GM18517 (cell line): ENCODE measurements around the gene MEGF9.
A peak's percentile ranks its signal among the peaks of the same experiment; 100 is the strongest.

ENCODE experiments used
- ATAC-seq: cut with Tn5 transposase; IDR thresholded peaks from one replicate; pipeline ENCODE4 v1.9.1; 2021; ENCODE audit warnings: mild to moderate bottlenecking, moderate library complexity; ENCODE audit not compliant: unreplicated experiment

The MEGF9 gene

DNA sequence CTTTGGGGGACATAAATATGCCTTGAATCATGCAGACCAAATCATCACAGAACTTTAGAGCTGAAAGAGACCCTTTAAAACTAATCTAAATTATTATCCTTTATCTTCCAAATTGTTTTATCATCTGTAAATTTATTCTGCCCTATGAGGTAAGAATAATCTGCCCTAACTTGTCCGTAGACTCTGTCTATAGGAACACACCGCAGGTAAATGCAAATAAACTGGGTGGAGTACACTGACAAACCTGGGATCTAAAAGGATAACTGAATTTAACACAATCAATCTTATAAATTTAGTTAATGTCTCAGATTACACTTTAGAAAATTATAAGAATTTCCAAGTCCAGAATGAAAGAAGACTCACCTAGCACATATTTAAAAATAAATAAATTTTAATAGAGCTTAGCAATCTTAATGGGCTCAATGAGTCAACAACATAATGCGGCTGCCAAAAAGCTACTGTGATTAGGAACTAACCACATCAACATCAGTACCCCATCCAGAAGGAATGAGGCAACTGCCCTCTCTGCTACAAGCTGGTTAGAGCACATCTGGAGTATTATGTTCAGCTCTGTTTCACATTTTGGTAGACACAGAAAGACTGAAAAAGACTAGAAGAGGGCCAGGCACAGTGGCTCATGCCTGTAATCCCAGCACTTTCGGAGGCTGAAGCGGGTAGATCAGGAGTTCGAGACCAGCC is 5.6 kb downstream of the MEGF9 start:
- ATAC-seq = no peak

DNA sequence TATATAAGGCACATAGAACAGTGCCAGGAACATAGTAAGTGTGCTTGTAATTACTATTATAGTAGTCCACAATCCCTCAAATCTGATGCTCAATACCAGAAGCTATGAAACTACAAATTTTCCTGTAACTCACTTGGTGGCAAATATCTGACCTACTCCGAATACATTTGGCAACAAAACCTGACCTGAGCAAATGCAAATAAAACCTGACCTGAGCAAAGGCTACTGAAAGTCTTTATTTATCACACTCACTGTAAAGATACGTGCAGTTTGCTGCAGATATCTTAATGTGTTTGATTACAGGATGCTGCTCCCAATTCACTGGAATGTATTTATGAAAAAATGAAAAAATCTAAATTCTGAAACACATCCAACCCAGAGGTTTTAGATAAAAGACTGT is 7.1 kb downstream of the MEGF9 start:
- no peak for ATAC-seq

DNA sequence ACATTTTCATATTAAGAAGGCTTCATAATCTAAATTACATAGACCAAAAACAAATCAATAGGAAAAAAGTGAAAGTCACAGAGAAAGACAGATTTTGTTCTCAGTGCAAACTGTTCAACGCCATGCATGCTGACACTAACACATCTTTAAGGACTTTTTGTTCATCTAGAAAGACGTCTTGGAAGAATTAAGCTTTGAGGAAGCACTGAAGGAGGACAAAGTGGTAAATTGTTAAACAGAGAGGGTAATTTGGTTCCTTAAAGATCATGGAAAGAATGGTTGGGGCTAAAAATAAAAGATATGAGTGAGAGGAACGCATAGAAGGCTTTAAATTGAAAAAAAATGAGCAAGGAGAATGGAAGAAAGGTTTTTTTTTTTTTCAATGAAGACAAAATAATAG is 9.1 kb downstream of the MEGF9 start:
- ATAC-seq = no peak

DNA sequence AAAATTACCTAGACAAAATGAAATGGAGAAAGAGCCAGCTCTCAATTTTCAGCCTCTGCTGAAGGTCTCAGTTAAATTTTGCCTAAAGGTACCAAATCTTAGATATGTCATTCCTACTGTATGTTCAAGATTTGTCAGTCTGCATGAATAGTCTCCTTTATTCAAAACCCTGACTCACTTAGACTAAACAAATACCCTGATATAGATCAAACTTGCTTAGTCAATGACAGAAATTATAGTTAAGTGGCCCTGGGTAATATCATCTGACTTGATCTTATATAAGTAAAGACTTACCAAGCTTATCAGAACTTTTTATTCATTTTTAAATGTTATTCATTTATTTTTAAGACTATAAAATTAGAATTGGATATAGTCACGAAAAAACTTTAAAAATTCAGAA is 12.2 kb downstream of the MEGF9 start:
- ATAC-seq = no peak

DNA sequence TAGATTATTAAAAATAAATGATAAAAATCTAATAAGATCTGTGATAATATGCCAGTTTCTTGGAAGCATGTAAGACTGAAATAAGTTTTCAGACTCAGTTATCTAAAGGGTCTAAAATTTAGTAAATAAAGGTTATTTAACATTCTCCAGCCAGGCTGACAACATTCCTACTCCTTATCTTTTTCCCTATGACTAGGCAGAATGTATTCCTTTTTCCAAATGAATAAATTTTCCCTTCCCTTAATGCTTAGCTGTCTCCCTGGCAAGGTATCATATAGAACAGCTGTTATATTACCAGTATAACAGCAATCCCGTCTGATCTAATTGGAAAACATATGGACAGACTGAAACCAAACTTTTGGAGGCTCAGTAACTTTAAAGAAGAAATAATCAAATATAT is 13.0 kb downstream of the MEGF9 start:
- no peak for ATAC-seq

DNA sequence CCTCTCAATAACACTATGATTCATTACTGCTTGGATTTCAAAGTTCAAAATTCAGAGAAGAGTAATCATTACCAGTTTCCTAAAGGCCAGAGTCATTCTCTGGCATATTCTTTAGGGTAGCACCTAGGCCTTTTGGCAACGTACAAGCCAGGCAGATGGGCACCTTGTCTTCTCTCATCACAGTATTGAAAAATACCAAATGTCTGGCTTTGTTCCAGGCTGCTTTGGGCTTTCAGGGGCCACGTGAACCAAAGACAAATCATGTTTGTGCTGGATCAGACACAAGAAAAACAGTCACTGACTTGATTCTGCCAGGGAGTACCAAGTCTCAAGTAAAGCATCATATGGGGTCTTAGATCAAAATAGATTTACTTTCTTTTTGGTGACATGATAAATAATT is 15.5 kb downstream of the MEGF9 start:
- no peak for ATAC-seq

DNA sequence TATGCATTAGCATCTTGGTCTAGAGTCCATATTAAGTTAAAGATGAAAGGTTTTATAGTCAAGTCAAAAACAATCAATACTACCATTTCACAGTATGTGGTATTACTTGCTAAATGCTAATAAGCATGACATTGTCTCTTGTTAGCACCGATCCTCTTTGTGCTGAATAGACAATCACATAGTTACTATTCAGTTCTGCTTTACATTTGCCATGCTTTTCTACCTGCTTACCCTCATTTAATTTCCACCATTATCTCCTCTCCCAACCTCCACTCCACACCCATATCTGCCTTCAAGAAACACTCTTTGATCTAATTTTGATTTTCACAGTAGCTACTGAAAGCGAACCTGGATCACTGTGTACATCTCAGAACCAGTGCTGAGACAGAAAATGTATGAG is 16.8 kb downstream of the MEGF9 start:
- ATAC-seq = no peak

DNA sequence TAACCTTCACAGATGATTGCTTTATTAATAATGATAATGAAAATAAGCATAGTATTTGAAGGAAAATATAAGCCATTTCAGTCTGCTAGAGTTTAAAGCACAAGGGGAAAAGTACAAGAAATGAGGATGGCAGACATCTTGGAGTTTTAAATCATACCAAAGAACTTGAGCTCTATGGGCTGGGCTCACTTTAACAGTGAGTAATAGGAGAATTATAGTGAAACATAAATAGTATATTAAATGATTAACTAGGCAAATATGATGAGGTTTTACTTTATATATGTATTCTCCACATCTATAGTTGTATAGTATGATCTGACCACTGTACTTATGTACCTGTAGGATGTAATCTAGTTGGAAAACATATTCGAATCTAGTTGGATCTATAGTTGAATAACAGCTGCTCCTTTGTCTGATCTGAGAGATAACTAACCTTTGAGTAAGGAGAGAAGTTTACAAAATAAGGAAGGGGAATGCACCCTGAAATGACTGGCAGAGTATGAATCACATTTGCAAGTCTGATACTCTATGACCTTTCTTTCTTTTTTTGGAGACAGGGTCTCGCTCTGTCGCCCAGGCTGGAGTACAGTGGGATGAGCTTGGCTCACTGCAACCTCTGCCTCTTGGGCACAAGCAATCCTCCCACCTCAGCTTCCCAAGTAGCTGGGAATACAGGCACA is 17.6 kb downstream of the MEGF9 start:
- no peak for ATAC-seq

DNA sequence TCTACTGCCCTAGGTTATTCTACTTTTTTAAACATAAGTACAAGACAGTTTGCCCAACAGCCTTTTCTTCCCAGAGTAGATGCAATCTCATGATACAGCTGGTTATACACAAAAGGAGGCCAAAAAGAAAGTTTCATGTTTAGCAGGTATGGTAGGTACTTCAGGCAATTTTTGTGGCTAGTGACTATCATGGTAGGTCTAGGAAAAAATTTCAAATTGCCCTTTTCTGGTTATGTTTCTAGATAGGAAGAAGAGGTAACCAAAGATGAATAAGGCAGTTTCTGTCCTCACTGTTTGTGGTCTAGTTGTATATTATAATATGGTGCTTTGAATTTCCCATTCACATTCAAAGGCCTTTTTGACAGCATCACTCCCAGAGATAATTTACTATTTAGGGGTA is 19.7 kb downstream of the MEGF9 start:
- no peak for ATAC-seq

DNA sequence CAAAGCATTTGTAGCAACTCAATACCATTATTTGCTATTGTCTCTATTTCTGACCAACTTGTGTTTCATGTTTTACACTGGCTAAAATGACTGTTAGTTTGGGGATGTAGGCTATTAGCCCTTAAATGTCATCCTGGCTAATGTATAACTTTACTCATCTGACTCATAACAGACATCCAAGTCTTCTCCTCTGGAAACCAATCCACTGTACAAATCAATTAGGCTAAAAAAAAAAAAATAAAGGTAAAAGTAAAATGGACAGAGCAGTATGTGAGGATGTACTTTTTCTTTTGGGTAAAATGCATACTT is 20.6 kb downstream of the MEGF9 start:
- ATAC-seq = peak; percentile 75

DNA sequence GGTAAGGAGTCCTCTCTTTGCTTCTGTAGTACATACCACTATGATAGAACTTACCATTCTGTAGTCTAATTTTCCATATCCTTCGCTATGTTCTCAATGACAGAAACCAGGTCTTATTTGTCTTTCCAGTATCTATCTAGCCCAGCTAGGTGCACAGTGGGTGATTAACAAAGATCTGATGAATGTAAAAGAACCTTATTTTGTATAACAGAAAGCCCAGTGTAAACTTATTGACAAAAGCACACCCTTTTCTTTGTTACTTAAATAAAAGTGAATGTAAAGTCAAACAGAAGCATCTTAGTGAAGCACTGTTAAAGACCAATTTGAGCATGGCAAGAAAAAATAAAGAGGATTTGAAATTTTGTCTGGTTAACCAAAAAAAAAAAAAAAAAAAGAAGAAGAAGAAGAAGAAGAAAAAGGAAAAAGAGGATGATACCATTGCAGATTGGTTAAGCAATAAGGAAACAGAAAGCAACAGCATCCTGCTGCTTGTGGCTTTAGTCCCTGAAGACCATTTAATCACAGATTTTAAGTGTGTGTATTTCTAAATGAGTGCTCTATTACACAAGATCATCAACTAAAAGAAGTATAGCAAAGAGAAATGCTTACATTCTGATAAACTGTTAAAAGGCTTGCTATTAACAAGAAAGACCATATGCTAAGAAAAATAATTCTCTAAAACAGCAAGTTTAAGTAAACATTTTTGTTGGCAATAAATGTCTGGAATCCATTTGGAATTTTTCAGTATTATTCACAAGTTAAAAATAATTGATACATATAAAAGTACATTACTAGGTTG is 21.2 kb downstream of the MEGF9 start:
- ATAC-seq = peak; percentile 46

DNA sequence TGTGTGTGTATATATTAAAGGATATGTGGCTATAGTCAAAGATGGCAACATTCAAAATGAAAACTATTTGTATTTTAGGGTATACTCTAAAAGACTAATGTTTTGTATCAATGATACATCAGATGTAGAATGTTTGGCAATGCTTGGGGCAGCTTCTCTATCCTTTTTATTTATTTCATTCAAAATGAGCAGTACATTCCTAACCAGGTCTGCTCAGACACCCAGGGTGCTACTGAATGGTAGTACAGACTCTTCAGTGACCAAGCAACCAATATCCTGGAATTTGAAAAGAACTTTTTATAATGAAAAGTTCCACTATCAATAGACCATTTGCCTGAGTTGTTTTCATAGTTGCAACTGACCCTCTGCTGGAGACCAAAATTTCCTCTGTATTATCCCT is 23.9 kb downstream of the MEGF9 start:
- ATAC-seq = no peak

DNA sequence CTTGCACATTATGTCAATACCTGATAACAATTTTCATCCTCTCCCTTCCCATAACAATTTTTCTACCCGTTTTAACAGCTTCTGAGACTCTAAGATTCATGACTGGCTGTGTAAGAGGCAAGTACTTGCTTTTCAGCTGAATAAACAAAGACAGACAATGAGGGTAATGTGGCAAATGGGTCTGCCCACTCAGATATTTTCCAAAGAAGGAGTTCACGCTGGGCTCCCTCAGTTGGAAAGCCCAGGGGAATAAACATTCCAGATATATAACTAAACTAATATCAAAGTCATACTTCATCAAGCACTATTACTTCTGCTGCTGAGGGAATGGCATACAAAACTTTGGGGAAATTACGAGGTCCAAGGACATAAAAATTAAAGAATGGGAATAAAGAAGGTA is 24.4 kb downstream of the MEGF9 start:
- ATAC-seq = no peak

DNA sequence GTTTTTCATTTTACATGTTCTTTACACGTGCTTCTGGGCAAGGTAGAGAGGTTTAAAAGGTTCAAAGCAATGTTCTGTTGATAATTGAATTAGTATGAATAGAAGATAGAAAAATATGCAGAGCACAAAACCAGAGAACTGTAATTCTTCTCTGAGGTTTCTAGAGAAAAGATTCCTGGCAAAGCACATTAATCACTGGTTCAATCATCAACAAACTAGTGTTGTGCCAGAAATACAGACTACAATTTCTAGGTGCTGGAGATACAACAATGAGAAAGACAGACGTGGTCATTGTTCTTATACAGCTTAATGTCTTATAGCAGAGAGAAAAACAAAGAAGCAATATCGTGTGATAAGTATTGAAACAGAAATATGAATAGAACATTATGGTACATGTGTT is 25.5 kb downstream of the MEGF9 start:
- ATAC-seq = no peak

DNA sequence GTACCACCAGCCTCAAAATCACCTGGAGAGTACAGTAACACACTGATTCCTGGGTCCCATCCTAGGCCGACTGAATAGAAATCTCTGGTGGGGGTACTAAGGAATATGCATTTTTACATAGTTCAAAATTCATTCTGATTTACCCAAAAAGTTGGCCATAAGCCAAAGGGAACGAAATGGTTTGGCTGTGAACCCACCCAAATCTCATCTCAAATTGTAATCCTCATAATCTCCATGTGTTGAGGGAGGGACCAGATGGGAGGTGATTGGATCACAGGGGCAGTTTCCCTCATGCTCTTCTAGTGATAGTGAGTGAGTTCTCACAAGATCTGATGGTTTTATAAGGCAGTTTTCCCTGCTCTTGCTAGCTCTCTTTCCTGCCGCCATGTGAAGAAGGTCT is 31.1 kb downstream of the MEGF9 start:
- no peak for ATAC-seq

DNA sequence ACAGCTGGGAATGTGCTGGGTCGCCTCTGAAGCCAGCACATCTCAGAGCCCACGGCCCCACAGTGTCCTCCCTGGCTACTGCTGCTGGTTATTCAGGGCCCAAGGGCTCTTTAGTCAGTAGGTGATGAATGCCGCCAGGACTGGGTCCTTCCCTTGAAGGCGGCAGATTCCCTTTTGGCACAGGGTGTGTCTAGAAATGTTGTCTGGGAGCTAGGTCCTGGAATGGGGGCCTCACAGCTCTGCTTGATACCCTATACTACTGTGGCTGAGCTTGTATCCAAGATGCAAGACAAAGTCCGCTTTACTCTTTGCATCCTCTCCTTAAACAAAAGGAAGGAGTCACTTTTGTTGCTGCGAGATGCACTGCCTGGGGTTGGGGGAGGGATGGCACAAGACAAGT is 33.1 kb downstream of the MEGF9 start:
- ATAC-seq = no peak

DNA sequence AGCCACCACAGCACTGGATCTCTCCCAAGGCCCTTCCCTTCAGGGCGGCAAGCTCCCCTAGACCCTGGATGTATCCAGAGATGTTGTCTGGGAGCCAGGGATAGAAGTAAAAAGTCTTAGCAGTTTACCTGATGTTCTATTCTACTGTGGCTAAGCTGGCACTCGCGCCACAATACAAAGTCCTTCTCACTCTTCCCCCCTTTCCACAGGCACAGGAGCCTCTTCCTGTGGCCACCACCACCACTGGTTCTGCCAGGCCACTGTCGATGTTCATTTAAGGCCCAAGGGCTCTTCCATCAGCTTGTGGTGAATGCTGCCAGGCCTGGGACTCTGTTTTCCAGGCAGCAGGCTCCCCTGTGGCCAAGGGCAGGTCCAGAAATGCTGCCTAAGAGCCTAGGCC is 33.7 kb downstream of the MEGF9 start:
- ATAC-seq = no peak

DNA sequence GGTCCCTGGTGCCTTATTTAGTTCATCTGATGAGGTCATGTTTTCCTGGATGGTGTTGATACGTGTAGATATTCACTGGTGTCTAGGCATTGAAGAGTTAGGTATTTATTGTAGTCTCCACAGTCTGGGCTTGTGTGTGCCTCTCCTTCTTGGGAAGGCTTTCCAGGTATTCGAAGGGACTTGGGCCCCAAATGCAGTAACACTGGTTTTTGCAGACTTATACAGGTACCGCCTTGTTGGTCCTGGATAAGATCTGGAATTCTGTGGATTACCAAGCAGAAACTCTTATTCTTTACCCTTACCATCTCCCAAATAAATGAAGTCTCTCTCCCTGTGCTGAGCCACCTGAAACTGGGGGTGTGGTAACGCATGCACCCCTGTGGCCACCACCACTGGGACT is 34.1 kb downstream of the MEGF9 start:
- ATAC-seq = no peak

DNA sequence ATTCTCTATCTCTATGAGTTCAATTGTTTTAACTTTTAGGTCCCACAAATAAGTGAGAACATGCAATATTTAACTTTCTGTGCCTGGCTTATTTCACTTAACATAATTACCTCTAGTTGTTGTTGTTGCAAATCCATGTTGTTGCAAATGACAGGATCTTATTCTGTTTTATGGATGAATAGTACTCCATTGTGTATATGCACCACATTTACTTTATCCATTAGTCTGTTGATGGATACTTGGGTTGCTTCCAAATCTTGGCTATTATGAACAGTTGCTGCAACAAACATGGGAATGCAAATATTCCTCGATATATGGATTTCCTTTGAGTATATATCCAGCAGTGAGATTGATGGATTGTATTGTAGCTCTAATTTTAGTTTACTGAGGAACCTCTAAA is 36.3 kb downstream of the MEGF9 start:
- ATAC-seq = no peak

DNA sequence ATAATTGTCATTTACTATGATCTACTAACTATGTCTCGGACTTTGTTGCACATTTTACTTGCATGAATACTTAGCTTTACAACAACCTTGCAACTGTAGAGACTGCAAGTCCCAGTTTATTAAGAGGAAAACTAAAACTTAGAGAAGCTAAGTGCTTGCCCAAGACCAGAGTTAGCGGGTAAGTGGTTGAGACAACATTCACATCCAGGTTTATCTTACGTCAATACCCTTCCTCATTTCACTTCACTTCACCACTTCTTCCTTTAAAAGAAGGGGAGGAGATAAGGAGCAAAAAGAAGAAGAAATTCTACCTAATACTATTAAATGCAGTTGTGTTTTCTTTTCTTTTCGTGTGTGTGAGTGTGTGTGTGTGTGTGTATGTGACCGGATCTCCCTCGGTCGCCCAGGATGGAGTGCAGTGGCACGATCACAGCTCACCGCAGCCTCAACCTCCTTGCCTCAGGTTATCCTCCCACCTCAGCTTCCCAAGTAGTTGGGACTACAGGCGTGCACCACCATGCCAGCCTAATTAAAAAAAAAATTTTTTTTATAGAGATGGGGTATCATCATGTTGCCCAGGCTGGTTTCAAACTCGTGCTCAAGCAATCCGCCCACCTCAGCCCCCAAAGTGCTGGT is 37.4 kb downstream of the MEGF9 start:
- no peak for ATAC-seq

DNA sequence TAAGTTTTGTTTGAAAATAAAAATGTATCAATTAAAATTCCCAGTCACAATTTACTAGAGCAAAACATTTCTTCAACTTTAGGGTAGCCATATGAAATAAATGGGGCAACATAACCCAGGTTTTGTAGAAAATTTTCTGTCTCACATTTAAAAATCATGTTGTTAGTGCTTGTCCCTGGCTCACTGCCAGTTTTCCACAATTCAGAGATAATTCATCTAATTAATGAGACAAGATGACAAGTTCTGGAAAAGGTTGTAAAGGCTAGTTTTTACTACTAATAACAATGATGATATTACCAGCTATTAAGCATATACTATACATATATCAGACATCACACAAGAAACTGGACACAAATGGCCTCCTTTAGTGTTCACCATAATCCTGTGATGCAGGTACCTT is 45.9 kb downstream of the MEGF9 start:
- ATAC-seq = no peak

DNA sequence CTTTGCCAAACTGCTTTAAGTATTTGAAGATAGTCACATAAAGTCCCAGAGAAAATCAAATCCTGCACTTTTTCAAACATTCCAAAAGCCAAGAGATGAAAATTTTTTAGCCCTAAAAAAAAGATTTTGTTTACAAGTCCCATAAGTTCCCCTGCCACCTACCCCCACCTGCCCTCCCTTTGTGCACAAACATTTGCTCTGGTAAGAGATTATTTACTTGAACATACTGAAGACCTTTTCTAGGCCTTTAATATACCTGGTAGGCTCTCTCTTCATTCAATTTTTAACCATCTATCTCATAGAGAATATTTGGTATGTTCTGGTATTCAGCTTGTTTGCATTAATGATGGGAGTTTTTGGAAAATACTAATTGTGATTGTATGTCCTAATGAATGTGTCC is 50.3 kb downstream of the MEGF9 start:
- no peak for ATAC-seq
